Subcutaneous abdominal adipose tissue (tissue), 5 donors: ENCODE data around the gene CDK5R1.

ENCODE experiments used
- H3K27ac ChIP-seq: one replicate; pipeline ENCODE4 v1.7.0; 2013; ENCODE audit warnings: low read depth, mild to moderate bottlenecking, inconsistent platforms, low read length, moderate library complexity
- H3K27me3 ChIP-seq, 5 donors: one replicate each; pipeline ENCODE4 v1.7.0; 2013; ENCODE audit warnings: low read length in 5 of 5, inconsistent platforms in 1 of 5; ENCODE audit not compliant: control insufficient read depth in 5 of 5, insufficient read depth in 4 of 5
- H3K36me3 ChIP-seq, 5 donors: one replicate each; pipeline ENCODE4 v1.7.0; 2013; ENCODE audit warnings: low read length in 5 of 5; ENCODE audit not compliant: control insufficient read depth in 5 of 5, insufficient read depth in 5 of 5
- H3K4me1 ChIP-seq, 5 donors: one replicate each; pipeline ENCODE4 v1.7.0; 2013; ENCODE audit warnings: low read length in 5 of 5, mild to moderate bottlenecking in 3 of 5, moderate library complexity in 1 of 5; ENCODE audit not compliant: control insufficient read depth in 5 of 5, insufficient read depth in 5 of 5
- H3K4me3 ChIP-seq, 5 donors: one replicate each; pipeline ENCODE4 v1.7.0; 2013; ENCODE audit warnings: low read length in 5 of 5, low read depth in 1 of 5
- H3K9ac ChIP-seq, 5 donors: one replicate each; pipeline ENCODE4 v1.7.0; 2013; ENCODE audit warnings: low read length in 5 of 5, mild to moderate bottlenecking in 4 of 5, moderate library complexity in 3 of 5
- H3K9me3 ChIP-seq, 5 donors: one replicate each; pipeline ENCODE4 v1.7.0; 2013; ENCODE audit warnings: low read length in 5 of 5; ENCODE audit not compliant: control insufficient read depth in 5 of 5
- donor health status: healthy.
- donor health status: healthy.
- donor health status: healthy.
- donor health status: healthy.
- donor health status: healthy.

The CDK5R1 gene

GRCh38 chr17:32490101-32490482 is 3.3 kb downstream of the CDK5R1 start:
- Histone ChIP-seq H3K9ac (no peak overlapping the region), H3K4me1 (peaks cover 1 to 53% (median 36%) of the 10 kb centered on the region in 5 donors), H3K27me3 (no peaks in the 10 kb centered on the region), H3K36me3 (peaks cover 0 to 14% (median 0%) of the 10 kb centered on the region in 5 donors), H3K27ac (no peak overlapping the region), H3K4me3 (no peak overlapping the region), H3K9me3 (no peaks in the 10 kb centered on the region)

GRCh38 chr17:32491371-32492263 is 4.8 kb downstream of the CDK5R1 start:
- Histone ChIP-seq H3K9ac (no peak overlapping the region), H3K27me3 (no peaks in the 10 kb centered on the region), H3K4me3 (no peak overlapping the region), H3K4me1 (peaks cover 4 to 55% (median 38%) of the 10 kb centered on the region in 5 donors), H3K9me3 (no peaks in the 10 kb centered on the region), H3K36me3 (peaks cover 0 to 14% (median 0%) of the 10 kb centered on the region in 5 donors), H3K27ac (no peak overlapping the region)

GRCh38 chr17:32492264-32492589 is 5.4 kb downstream of the CDK5R1 start:
- Histone ChIP-seq H3K9ac (no peak overlapping the region), H3K27me3 (no peaks in the 10 kb centered on the region), H3K4me1 (peaks cover 4 to 55% (median 38%) of the 10 kb centered on the region in 5 donors), H3K9me3 (no peaks in the 10 kb centered on the region), H3K4me3 (no peak overlapping the region), H3K36me3 (peaks cover 0 to 14% (median 0%) of the 10 kb centered on the region in 5 donors), H3K27ac (no peak overlapping the region)

- no peak overlapping the region for H3K4me3 ChIP-seq
- peaks cover 4 to 49% (median 33%) of the 10 kb centered on the region in 5 donors for H3K4me1 ChIP-seq
- H3K27ac ChIP-seq: no peak overlapping the region
- H3K9ac ChIP-seq: no peak overlapping the region
- no peaks in the 10 kb centered on the region for H3K9me3 ChIP-seq
- H3K27me3 ChIP-seq: peaks cover 0 to 3% (median 0%) of the 10 kb centered on the region in 5 donors
- peaks cover 0 to 14% (median 0%) of the 10 kb centered on the region in 5 donors for H3K36me3 ChIP-seq
These were observed 6.0 kb downstream of the CDK5R1 start for GRCh38 chr17:32492648-32493289.

GRCh38 chr17:32493571-32493970 is 6.8 kb downstream of the CDK5R1 start:
- H3K9ac ChIP-seq: no peak overlapping the region
- H3K9me3 ChIP-seq: no peaks in the 10 kb centered on the region
- H3K4me1 ChIP-seq: peaks cover 4 to 42% (median 28%) of the 10 kb centered on the region in 5 donors
- H3K27ac ChIP-seq: no peak overlapping the region
- peaks cover 0 to 3% (median 0%) of the 10 kb centered on the region in 5 donors for H3K27me3 ChIP-seq
- peaks cover 0 to 10% (median 0%) of the 10 kb centered on the region in 5 donors for H3K36me3 ChIP-seq
- no peak overlapping the region for H3K4me3 ChIP-seq

GRCh38 chr17:32493976-32494513 is 7.3 kb downstream of the CDK5R1 start:
- Histone ChIP-seq H3K9me3 (no peaks in the 10 kb centered on the region), H3K27me3 (peaks cover 0 to 3% (median 0%) of the 10 kb centered on the region in 5 donors), H3K36me3 (peaks cover 0 to 10% (median 0%) of the 10 kb centered on the region in 5 donors), H3K27ac (no peak overlapping the region), H3K4me1 (peaks cover 4 to 42% (median 28%) of the 10 kb centered on the region in 5 donors), H3K9ac (no peak overlapping the region), H3K4me3 (no peak overlapping the region)

- Histone ChIP-seq H3K9me3 (no peaks in the 10 kb centered on the region), H3K27me3 (peaks cover 0 to 3% (median 0%) of the 10 kb centered on the region in 5 donors), H3K4me3 (peak overlapping the region in 2 of 5 donors; percentile 17 to 45), H3K27ac (no peak overlapping the region), H3K9ac (no peak overlapping the region), H3K4me1 (peaks cover 4 to 42% (median 28%) of the 10 kb centered on the region in 5 donors), H3K36me3 (peaks cover 0 to 5% (median 0%) of the 10 kb centered on the region in 5 donors)
These were observed 8.0 kb downstream of the CDK5R1 start for GRCh38 chr17:32494621-32495358.

- Histone ChIP-seq H3K27ac (no peak overlapping the region), H3K36me3 (peaks cover 0 to 5% (median 0%) of the 10 kb centered on the region in 5 donors), H3K9me3 (no peaks in the 10 kb centered on the region), H3K9ac (no peak overlapping the region), H3K4me1 (peaks cover 4 to 42% (median 28%) of the 10 kb centered on the region in 5 donors), H3K4me3 (peak overlapping the region in 4 of 5 donors; percentile 39 to 49 (median 46)), H3K27me3 (peaks cover 0 to 3% (median 0%) of the 10 kb centered on the region in 5 donors)
These were observed 8.8 kb downstream of the CDK5R1 start for GRCh38 chr17:32495359-32496231.
